Measurements from ENCODE around the gene C5orf15.

Gene C5orf15

GRCh38 chr5:133919148-133920136, 49.0 kb downstream of the C5orf15 start:
- DNase-seq = no peak

- no peak for DNase-seq
These were observed 49.7 kb downstream of the C5orf15 start for GRCh38 chr5:133918731-133919130.

GRCh38 chr5:133918316-133918715, 50.1 kb downstream of the C5orf15 start:
- DNase-seq = no peak

- DNase-seq = no peak
These were observed 50.6 kb downstream of the C5orf15 start for GRCh38 chr5:133917785-133918184.

GRCh38 chr5:133916914-133917313, 51.5 kb downstream of the C5orf15 start:
- DNase-seq = no peak

- DNase-seq = no peak
These were observed 51.9 kb downstream of the C5orf15 start for GRCh38 chr5:133916479-133916878.

- DNase-seq = no peak
These were observed 54.0 kb downstream of the C5orf15 start for GRCh38 chr5:133914434-133914833.

GRCh38 chr5:133913413-133914155, 54.8 kb downstream of the C5orf15 start:
- no peak for DNase-seq

- no peak for DNase-seq
These were observed 55.5 kb downstream of the C5orf15 start for GRCh38 chr5:133912951-133913350.

- DNase-seq = no peak
These were observed 57.9 kb downstream of the C5orf15 start for GRCh38 chr5:133910571-133910970.

- no peak for DNase-seq
These were observed 58.8 kb downstream of the C5orf15 start for GRCh38 chr5:133909603-133910002.

- no peak for DNase-seq
These were observed 61.4 kb downstream of the C5orf15 start for GRCh38 chr5:133907075-133907474.

- no peak for DNase-seq
These were observed 62.1 kb downstream of the C5orf15 start for GRCh38 chr5:133906303-133906702.
